CD14-positive monocyte (primary cell): Measurements from ENCODE around the gene ZNF385A. TPM values are rescaled to one million over a fixed set of nuclear protein-coding genes. Genes with fewer than 3 reads are reported as not detected.

Experiments
- DNase-seq, 3 donors: peaks; one replicate each; pipeline ENCODE4 v3.0.0-alpha.2; 2011 to 2022
- H2AFZ ChIP-seq: 2 replicates; pipeline ENCODE4 v1.6.0; 2012; ENCODE audit warnings: mild to moderate bottlenecking, low read depth, low read length, inconsistent platforms; ENCODE audit not compliant: insufficient read depth, poor library complexity, severe bottlenecking
- H3K27ac ChIP-seq, 2 donors: 1 replicate in 1 of 2; 2 replicates in 1 of 2; pipeline ENCODE4 v1.5.1; 2012 to 2013; ENCODE audit warnings: low read length in 2 of 2, control low read depth in 1 of 2, inconsistent platforms in 1 of 2, low read depth in 1 of 2, mild to moderate bottlenecking in 1 of 2
- H3K27me3 ChIP-seq, 2 donors: one replicate each; pipeline versions ENCODE4 v1.6.0 to v1.6.1; 2011 to 2013; ENCODE audit warnings: low read length in 2 of 2; ENCODE audit not compliant: control insufficient read depth in 2 of 2, insufficient read depth in 2 of 2
- H3K36me3 ChIP-seq, 2 donors: replicated peaks in 1 of 2; 1 replicate in 1 of 2; 2 replicates in 1 of 2; pipeline versions ENCODE4 v1.5.1 to v1.6.1; 2012 to 2013; ENCODE audit warnings: low read length in 2 of 2, control low read depth in 1 of 2, inconsistent platforms in 1 of 2, mild to moderate bottlenecking in 1 of 2; ENCODE audit not compliant: insufficient read depth in 2 of 2, control insufficient read depth in 1 of 2
- H3K4me1 ChIP-seq, 2 donors: 1 replicate in 1 of 2; 2 replicates in 1 of 2; pipeline versions ENCODE4 v1.5.1 to v1.6.1; 2012 to 2013; ENCODE audit warnings: low read length in 2 of 2, control low read depth in 1 of 2, inconsistent platforms in 1 of 2, mild to moderate bottlenecking in 1 of 2, moderate library complexity in 1 of 2; ENCODE audit not compliant: insufficient read depth in 2 of 2, control insufficient read depth in 1 of 2
- H3K4me2 ChIP-seq: replicated peaks from 2 replicates; pipeline ENCODE3; 2012; ENCODE audit warnings: low read length, moderate library complexity, mild to moderate bottlenecking; ENCODE audit not compliant: poor library complexity, severe bottlenecking; ENCODE audit errors: extremely low read depth
- H3K4me3 ChIP-seq, 3 experiments: fragments of 200-600 bp in 1 of 3; sonication (generic) in 1 of 3; replicated peaks in 1 of 3; 1 replicate in 2 of 3; 2 replicates in 1 of 3; pipeline ENCODE4 v1.5.1; 2011 to 2013; ENCODE audit warnings: low read length in 3 of 3, mild to moderate bottlenecking in 3 of 3, control low read depth in 2 of 3, low read depth in 2 of 3, inconsistent platforms in 1 of 3, moderate library complexity in 1 of 3
- H3K79me2 ChIP-seq: 2 replicates; pipeline ENCODE4 v1.6.0; 2012; ENCODE audit warnings: mild to moderate bottlenecking, control low read depth, inconsistent platforms, low read length, moderate library complexity; ENCODE audit not compliant: insufficient read depth
- H3K9ac ChIP-seq: 2 replicates; pipeline ENCODE4 v1.6.0; 2017; ENCODE audit warnings: low read length, mild to moderate bottlenecking; ENCODE audit not compliant: insufficient read depth, poor library complexity, severe bottlenecking
- H3K9me3 ChIP-seq, 2 donors: replicated peaks in 1 of 2; 1 replicate in 1 of 2; 2 replicates in 1 of 2; pipeline versions ENCODE4 v1.5.1 to v1.6.1; 2012 to 2013; ENCODE audit warnings: low read length in 2 of 2, control low read depth in 1 of 2; ENCODE audit not compliant: control insufficient read depth in 1 of 2, insufficient read depth in 1 of 2
- H4K20me1 ChIP-seq: 2 replicates; pipeline ENCODE4 v1.6.0; 2012; ENCODE audit warnings: mild to moderate bottlenecking, low read length, control low read depth, moderate library complexity; ENCODE audit not compliant: insufficient read depth
- H3K27ac Mint-ChIP-seq, 7 donors: one replicate each; pipeline ENCODE4 v1.8.0; 2020; ENCODE audit warnings: mild to moderate bottlenecking in 7 of 7, mixed read lengths in 7 of 7, moderate library complexity in 6 of 7, inconsistent platforms in 2 of 7
- H3K27me3 Mint-ChIP-seq, 3 donors: one replicate each; pipeline ENCODE4 v1.8.0; 2021 to 2022; ENCODE audit warnings: low read depth in 3 of 3, mild to moderate bottlenecking in 3 of 3, mixed read lengths in 3 of 3, moderate library complexity in 3 of 3, inconsistent platforms in 1 of 3
- H3K36me3 Mint-ChIP-seq, 2 donors: one replicate each; pipeline ENCODE4 v1.8.0; 2020; ENCODE audit warnings: mixed read lengths in 2 of 2, inconsistent platforms in 1 of 2, mild to moderate bottlenecking in 1 of 2
- H3K4me1 Mint-ChIP-seq: one replicate; pipeline ENCODE4 v1.8.0; 2020; ENCODE audit warnings: mild to moderate bottlenecking, mixed read lengths
- H3K4me3 Mint-ChIP-seq, 2 donors: one replicate each; pipeline ENCODE4 v1.8.0; 2020; ENCODE audit warnings: mild to moderate bottlenecking in 2 of 2, mixed read lengths in 2 of 2, moderate library complexity in 1 of 2
- H3K9me3 Mint-ChIP-seq, 7 donors: one replicate each; pipeline ENCODE4 v1.8.0; 2020 to 2022; ENCODE audit warnings: mixed read lengths in 7 of 7, mild to moderate bottlenecking in 6 of 7, moderate library complexity in 6 of 7, inconsistent platforms in 2 of 7
- CTCF ChIP-seq: fragments of 200-600 bp; IDR thresholded peaks from one replicate; pipeline ENCODE4 v1.8.0; 2022; ENCODE audit warnings: antibody characterized with exemption, mild to moderate bottlenecking
- WGBS: methylation state at CpG from one replicate; pipeline ENCODE4 v1.1.5; 2013; ENCODE audit warnings: missing lambda C conversion rate; ENCODE audit not compliant: insufficient coverage; 5-methylcytosine and 5-hydroxymethylcytosine counted together
- intact Hi-C, 2 donors: fragments of 100-400 bp; cut with micrococcal nuclease; formaldehyde crosslinking; loops; one replicate each; pipeline versions ENCODE4 v1.15.0 to v1.15.1; 2023
- polyA plus RNA-seq, 3 donors: library from polyadenylated mRNA; depleted of rRNA in 1 of 3; unstranded in 2 of 3; stranded (reverse) in 1 of 3; fragments of 300-500 nt in 2 of 3; fragments of >200 nt in 1 of 3; fragmentation: Illumina TruSeq in 2 of 3; gene quantifications; 1 replicate in 2 of 3; 2 replicates in 1 of 3; pipeline ENCODE4 v1.2.3, GENCODE V29; 2012 to 2021

ZNF385A gene
- polyA plus RNA-seq, 3 donors, result 53.9 to 97.6 (median 78.3) TPM

DNA sequence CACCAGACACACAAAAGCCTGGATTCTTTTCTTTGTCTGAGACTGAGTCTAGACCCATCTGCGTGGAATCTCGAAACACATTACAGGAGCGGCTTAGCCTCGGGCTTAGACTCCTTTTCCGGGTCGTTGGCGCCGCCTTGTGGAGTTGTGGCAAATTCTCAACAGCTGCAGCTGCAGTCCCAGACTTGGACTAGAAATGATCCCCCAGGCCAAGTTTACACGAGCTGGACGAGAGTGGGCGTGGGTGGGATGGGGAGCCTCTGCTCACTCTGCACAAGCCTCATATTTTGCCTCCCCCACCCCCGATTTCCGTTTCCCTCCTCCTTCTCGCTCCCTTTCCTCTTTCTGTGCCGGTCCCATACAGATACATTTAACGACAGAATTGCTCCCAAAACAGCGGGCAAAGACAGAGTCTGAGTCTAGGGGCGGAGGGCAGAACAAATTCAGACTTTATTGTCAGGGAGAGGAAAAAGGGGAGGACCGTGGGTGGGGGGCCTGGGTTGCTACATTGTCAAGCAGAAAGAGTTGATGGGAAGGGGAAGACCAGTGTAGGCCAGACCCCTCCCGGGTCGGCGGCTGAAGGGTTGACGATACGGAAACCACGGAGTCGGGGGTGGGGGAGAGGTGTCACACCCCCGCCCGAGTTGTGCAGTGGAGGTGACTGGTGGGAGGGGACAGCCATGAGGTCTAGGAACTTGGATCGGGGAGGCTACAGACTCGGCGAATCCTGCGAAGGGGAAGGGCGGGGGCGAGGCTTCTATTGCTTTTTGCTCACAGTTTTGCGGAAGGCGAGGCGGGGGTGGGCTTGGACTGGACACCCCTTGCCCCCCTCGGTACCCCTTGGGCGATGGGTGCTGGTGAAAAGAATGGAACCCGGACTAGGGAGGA is 15.6 kb downstream of the ZNF385A start:
- Histone ChIP-seq H3K27ac (peak overlapping the region; percentile 42 to 76), H3K4me2 (peak overlapping the region; percentile 75), H2AFZ (no peak overlapping the region), H3K9me3 (no peaks in the 10 kb centered on the region), H3K79me2 (peaks cover 3% of the 10 kb centered on the region), H3K4me1 (peaks cover 57 to 72% of the 10 kb centered on the region in 2 donors), H3K27me3 (no peaks in the 10 kb centered on the region), H4K20me1 (peaks cover 53% of the 10 kb centered on the region), H3K9ac (peak overlapping the region; percentile 39), H3K4me3 (peak overlapping the region in 2 of 3 experiments; percentile 5 to 66), H3K36me3 (peaks cover 40 to 48% of the 10 kb centered on the region in 2 donors)
- WGBS, result 41% methylated on average over 28 of the region's 40 CpGs
- Mint-ChIP-seq H3K27me3 (peaks cover 0 to 2% (median 2%) of the 10 kb centered on the region in 3 donors), H3K4me1 (peaks cover 72% of the 10 kb centered on the region), H3K9me3 (peaks cover 0 to 2% (median 0%) of the 10 kb centered on the region in 7 donors), H3K36me3 (peaks cover 37 to 46% of the 10 kb centered on the region in 2 donors), H3K4me3 (peak overlapping the region; percentile 64 to 80), H3K27ac (peak overlapping the region; percentile 76 to 93 (median 86))
- intact Hi-C loops, result loop anchor here (2.0 to 5.0 kb wide), 3 partner anchors 42 to 74 kb away; partner anchors contain the start of gene COPZ1 (in 1 of the 2)
- TF ChIP-seq CTCF, result peak; percentile 81
- DNase-seq, result peak; percentile 81 to 89 (median 83)

DNA sequence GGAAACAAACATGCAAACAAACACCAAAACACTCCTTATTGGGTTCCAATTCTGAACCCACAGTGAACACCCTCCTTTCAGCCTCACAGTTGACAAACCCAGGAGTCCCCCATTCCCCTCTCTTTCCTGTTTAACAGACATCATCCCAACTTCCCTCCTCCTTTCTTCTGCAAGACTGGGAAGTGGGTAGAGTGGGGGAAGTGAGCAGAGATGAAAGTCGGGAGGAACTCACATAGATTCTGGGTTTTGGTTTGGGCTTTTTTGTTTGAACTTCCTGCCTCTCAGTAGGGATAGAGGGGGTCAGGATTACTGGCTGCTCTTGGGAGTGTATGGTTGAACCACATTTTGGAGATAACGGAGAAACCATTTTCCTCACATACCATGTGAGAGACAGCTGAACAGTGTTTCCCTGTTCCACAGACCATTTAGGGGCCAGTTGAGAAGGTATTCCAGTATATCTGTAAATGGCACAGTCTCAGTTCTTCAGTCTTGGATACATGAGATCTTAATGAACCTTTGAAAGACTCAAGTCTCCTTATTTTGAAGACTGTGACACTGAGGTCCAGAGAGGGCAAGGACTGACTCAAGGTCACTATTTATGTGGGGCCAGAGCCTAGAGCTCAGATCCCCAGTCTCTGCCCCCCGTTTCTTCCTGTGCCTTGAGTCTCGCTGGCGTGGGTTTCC is 16.4 kb downstream of the ZNF385A start:
- peak overlapping the region; percentile 42 to 76 for H3K27ac ChIP-seq
- peak overlapping the region in 2 of 3 experiments; percentile 5 to 66 for H3K4me3 ChIP-seq
- peaks cover 73% of the 10 kb centered on the region for H3K4me1 Mint-ChIP-seq

More for the DNA sequence above, 16.4 kb downstream of the ZNF385A start:
- peaks cover 8% of the 10 kb centered on the region for H3K79me2 ChIP-seq
- peak overlapping the region; percentile 75 for H3K4me2 ChIP-seq
- no peaks in the 10 kb centered on the region for H3K27me3 ChIP-seq
- Mint-ChIP-seq H3K27me3 (peaks cover 0 to 2% (median 0%) of the 10 kb centered on the region in 3 donors), H3K36me3 (peaks cover 29 to 38% of the 10 kb centered on the region in 2 donors), H3K27ac (peak overlapping the region; percentile 76 to 93 (median 86)), H3K9me3 (peaks cover 0 to 2% (median 0%) of the 10 kb centered on the region in 7 donors), H3K4me3 (peak overlapping the region; percentile 64 to 80)
- H3K36me3 ChIP-seq, result peaks cover 32 to 40% of the 10 kb centered on the region in 2 donors
- peaks cover 65 to 74% of the 10 kb centered on the region in 2 donors for H3K4me1 ChIP-seq
- WGBS, result 8% methylated on average over 3 of the region's 5 CpGs
- no peak overlapping the region for H2AFZ ChIP-seq
- peaks cover 45% of the 10 kb centered on the region for H4K20me1 ChIP-seq
- DNase-seq, result peak in 2 of 3 donors; percentile 62 to 66
- intact Hi-C loops, result loop anchor here (2.0 to 5.0 kb wide), 3 partner anchors 41 to 73 kb away; partner anchors contain the start of gene COPZ1 (in 1 of the 2)
- no peak for TF ChIP-seq CTCF
- H3K9ac ChIP-seq, result peak overlapping the region; percentile 39
- no peaks in the 10 kb centered on the region for H3K9me3 ChIP-seq
